NCI-H2107 treated with DMSO at 0.1 percent for 48 hours (cell line): ENCODE results near the gene KIF17.

ENCODE experiments used
- DNase-seq: peaks from one replicate; lab custom pipeline; 2025; ENCODE audit not compliant: unreplicated experiment; lab: John Stamatoyannopoulos, UW

KIF17 gene

DNA sequence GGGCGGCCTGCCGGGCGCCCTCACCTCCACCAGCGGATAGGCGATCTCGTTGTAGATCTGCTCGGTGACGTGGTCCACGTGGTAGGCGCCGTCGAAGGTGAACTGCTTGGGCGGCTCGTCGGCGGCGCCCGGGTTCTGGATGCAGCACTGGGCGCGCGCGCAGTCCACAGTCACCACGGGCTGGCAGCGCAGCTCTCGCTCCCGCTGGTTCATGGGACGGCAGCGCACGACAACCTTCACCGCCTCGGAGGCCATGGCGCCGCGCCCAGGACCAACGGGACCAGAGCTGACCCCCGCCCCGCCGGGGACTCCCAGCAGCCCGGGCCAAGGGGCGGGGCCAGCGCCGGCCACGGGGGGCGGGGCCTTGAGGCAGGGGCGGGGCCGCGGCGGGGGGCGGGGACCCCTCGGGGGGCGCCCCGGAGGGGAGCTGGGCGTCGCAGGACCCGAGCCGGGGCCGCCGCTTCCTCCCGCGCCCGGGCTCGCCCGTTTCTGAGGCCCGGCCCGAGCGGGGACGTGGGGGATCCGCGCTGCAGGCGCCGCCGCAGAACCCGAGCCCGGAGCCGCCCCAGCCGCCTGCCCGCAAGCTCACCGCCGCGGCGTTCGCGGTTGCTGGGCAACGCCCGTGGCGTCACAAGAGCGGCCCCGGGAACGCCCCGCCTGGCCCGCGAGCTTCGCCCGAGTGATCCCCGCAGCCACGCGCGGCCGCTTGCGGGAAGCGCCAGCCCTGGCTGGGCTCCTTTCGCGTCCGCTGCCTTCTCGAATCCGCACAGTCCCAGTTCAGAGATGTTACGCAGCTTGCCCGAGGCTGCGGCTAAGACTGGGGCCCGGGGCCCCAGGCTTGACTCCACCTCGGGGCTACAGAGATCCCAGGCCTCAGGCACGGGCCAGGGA lies at the start of gene KIF17:
TSS of gene KIF17 (minus strand) at position 556 of the 891 bp plus-strand sequence. CDS start at position 255, 301 bp downstream.
- no peak for DNase-seq

DNA sequence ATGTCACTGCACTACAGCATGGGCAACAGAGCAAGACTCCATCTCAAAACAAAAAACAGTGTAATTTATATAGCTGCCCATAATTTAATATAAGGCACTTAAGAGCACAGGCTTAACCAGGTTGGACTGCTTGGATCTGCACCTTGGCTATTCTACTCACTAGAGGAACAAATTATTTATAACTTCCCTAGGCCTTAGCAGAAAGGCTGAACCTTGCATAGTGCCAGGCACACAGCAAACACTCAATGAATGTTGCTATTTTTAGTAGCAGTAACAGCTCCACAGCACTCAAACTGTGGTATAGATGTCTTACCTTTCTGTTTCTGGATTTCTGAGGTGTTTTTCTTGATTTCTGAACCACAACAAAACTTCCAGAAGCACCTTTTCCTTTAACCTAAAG lies 49.5 kb upstream of the KIF17 start:
- DNase-seq = no peak

DNA sequence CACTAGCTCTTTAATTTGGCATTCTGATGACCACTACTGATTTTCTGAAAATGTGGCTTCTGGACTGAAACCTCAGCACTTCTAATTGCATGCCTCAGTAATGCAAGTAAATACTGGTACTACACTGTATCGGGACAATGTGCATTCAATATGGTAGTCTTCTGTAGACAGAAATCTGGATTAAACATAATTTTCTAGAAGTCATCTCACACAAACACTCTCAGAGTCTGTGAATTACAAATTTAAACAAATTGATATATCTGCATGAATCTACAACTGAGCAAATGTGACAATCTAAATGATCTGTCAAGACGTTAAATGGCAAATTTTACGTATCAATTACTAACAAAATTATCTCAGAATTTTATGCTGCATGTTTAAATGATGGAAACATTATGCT lies 45.6 kb upstream of the KIF17 start:
- DNase-seq = no peak

DNA sequence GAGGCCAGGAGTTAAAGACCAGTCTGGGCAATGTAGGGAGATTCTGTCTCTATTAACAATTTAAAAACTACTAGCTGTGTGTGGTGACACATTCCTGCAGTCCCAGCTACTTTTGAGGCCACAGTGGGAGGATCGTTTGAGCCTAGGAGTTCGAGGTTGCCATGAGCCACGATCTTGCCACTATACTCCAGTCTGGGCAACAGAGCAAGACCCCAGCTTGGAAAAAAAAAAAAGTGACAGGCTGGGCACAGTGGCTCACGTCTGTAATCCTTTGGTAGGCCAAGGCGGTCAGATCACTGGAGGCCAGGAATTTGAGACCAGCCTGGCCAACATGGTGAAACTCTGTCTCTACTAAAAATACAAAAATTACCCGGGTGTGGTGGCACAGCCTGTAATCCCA lies 42.5 kb upstream of the KIF17 start:
- no peak for DNase-seq

DNA sequence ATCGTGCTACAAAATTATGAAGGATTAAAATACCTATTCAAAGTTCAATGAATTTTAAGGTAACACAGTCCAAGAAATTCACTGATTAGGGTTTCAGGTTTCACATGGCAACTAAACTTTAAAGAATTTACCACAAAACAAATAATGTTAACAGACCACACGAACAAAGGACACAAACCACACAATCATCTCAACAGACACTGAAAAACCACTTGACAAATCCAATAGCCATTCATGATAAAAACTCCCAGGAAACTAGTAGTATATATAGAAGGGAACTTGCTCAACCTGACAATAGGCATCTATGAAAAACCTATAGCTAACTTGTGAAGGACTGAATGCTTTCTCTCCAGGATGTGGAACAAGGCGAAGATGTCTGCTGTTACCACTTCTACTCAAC lies 35.8 kb upstream of the KIF17 start:
- DNase-seq = peak; percentile 83

DNA sequence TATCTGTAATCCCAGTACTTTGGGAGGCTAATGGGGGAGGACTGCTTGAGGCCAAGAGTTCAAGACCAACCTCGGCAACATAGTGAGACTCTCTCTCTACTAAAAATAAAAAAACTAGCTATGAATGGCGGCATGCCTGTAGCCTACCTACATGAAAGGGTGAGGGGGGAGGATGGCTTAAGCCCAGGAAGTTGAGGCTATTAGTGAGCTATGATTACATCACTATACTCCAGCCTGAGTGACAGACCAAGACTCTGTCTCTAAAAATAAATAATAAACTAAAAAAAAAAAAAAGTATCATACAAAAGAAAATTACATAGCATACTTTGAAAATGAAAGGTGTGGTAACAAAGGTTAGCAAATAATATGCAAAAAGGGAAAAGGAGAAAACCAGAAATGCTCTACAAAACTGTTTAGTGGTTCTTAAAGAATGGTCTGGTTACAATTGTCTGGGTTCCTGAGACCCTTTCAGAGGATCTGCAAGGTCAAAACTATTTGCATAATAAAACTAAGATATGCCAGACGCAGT lies 33.7 kb upstream of the KIF17 start:
- no peak for DNase-seq

DNA sequence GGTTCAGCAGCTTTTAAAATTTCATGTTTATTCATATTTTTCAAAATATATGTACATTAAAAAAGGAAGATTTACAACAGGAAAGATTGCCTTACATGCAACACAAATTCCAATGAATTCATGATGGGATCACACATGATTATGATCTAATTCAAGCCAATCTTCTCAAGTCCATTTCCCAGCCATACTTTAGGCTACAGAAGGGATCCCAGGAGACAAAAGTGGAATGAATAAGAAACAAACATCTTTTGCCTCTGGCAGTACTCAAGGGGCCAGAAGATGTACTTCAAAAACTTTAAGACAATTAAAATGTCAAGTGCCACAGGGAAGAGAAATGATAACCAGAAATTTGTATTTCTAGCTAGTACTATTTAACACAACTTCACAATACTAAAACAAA lies 24.9 kb upstream of the KIF17 start:
- DNase-seq = no peak

DNA sequence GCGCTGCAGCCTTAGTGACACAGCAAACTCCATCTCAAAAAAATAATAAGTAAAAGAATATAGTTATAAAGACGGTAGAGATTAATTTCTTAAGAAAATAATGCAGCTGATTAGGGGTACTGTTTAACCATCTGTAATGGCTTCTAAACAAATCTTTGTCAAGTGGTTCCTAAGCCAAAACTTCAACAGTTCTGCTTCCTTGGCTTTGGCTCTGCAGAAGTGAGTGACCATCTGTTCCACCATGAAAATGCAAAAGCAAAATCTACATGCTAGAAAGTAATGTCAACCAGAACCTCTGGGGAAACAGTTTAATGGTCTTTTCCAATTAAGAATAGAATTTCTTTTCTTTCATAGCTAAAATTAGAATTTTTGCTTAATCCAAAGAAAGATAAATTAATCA lies 23.0 kb upstream of the KIF17 start:
- no peak for DNase-seq

DNA sequence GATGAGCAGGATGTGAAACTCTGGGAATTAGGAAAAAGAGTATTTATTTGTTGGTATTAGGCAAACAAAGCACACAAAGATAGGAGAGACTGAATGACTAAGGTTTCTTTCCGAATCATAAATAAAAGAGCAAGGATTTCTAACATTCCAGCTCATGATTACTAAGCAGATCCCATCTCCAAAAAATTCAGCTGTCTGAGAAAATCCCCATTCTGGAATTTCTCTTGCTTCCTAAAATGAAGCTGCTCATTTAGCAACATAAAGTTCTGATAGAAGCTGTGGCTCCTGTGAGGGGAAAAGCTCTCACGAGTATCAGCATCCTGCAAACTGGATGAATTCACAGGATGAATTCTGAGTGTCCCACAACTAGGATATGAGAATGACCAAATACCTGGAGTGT lies 21.4 kb upstream of the KIF17 start:
- no peak for DNase-seq

DNA sequence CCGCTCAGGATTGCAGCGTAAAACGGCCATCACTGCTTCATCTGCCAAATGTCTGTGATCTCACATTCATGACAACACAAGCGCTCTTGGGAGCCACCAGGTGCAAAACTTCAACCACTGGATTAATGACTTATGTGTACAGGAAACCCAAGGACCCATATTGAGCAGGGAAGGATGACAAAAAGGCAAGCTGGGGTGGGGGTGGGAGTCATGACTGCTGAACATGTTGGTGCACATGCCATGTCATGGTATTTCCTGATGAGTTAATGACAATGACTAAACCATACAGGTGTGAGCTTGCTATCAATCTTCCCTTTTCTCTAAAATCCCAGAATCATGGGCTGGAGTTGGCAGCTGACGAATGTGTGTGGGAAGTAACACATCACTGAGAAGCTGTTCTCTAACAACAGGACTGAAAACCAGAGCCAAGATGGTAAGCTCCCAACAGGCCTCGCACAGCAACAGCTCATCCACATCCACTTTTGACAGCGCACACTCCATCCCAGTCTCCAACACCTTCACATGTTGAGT lies 17.8 kb upstream of the KIF17 start:
- DNase-seq = no peak

DNA sequence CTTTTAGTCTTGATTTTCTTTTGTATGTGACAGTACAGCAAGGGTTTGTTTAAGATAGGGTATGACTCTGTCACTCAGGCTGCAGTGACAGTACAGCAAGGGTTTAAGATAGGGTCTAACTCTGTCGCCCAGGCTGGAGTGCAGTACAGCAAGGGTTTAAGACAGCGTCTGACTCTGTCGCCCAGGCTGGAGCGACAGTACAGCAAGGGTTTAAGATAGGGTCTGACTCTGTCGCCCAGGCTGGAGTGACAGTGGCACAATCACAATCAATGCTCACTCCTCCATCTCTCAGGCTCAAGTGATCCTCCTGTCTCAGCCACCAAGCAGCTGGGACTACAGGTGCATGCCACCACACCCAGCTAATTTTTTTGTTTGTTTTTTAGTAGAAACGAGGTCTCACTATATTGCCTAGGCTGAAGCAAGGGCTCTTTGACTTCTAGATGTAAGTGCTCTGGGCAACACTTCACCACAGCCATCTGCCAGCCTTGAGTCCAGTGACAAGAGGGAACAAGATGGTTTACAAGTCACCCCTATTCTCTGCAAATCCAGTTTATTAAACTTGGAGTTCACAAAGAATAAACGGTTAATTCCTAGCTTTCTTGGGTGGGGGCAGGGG lies 15.7 kb upstream of the KIF17 start:
- DNase-seq = no peak

DNA sequence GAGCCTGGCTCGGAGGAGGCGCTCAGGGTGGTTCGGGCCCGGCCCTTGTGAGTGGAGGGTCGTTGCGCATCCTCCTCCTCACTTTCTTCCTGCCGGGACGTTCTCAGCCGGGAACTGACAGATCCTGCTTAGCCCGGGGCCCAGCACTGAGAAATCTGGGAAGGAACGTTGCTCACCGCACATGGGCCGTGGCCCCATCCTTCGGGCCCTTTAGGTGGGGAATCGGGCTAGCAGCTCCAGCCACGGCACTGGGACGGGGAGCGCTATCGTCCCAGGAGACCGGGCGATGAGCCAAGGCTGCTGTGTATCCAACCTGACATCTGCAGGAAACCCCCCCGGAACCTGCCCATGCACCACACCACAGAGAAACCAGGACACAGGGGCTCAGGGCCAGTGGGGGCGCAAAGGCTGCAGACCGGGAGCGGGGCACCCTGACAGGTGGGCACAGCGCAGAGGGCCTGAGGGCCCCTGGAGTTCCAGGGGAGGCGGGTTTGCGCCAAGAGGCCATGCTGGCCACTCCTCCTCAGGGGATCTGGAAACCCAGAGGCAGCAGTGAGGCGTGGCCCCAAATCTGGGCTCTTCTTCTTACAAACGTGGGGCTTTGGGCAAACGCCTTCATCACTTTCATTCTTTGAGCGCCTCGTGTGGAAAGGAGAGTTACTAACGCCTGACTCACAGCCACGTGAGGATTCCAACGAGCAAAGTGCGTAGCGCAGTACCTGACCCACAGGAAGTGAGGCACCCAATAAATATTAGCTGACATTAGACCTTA lies 15.0 kb upstream of the KIF17 start, which contains the start of gene SH2D5:
TSS of gene SH2D5 (minus strand) at position 116 of the 772 bp plus-strand sequence. CDS start 4,659 bp downstream, outside the sequence.
- DNase-seq = peak; percentile 61

DNA sequence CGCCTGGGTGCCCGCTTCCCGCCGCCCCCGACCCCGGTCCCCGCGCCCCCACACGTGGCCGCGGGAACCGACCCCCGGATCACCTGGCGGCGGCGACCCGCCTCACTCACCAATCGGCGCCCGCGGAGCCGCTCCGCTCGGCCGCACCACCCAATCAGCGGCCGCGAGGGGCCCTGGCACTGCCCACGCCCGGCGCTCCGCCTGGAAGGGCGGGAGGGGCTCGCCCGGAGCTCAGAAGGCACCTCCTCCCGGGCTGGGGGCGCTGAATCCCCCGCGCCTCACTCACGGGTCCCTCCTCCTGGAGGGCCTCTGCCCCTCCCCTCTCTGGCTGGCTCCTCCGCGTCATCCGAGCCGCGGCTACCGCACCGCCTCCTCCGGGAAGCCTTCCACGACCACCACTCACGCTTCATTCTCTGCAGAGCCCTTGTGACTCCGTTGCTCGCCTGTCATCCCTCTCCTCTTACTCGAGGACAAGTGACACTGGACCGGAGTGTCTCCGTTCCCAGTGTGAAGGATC lies 14.3 kb upstream of the KIF17 start:
- no peak for DNase-seq

DNA sequence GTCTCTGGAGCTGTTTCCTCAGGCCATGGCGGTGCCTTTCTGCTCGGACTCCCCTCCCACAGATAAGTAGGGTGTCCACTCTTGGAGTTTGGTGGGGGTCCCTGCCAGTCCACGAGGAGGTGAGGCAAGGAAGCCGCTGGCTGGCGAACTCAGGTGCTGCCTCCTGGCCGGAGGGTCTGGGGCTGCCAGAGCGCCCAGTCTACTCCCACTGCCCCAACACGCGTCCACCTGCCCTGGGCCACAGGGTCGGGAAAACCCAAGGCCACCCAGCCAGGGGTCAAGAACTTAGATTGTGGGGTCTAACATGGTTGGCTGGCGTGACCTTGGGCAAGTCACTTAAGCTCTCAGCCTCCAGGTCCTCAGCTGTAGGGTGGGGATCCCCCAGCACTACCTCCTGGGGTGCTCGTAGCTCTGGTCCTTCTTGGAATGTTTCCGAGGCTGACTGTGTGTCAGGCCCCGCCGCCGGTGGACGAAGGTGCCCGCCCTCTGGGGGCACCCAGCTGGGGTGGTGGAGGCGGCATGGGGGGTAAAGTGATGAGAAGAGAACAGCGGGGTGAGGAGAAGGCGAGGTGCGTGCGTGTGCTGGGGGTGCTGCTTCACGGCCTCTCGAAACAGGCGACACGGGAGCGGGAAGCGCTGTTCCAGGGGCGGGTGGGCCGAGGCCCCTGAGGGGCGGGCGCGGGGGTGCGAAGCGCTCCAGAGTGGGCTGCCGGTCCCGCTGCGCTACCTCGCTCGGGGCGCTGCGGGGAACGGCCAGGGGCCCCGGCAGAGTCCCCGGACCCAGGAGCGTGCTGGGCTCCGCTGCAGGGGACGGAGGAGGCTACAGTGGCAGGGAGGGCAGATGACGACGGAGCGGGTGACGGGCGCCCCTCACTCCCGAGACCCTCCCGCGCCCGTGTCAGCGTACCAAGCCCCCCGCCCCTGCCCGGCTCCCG lies 13.5 kb upstream of the KIF17 start:
- no peak for DNase-seq

DNA sequence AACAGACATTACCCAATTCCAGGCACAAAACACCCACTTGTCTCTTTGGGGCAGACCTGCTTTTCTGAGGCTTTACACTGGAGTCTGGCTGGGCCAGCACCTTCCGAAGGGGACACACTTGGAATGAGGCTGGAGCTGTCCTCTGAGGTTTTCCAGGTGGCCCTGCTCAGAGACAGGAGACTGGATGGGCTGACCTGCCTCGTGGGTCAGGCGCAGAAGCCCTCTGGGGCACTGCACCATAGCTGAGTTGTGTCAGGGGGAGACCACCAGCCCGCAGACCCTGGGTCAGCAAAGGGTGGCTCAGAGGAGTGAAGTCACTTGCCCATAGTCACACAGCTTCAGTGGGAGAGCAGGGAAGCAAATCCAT lies 12.9 kb upstream of the KIF17 start:
- no peak for DNase-seq

DNA sequence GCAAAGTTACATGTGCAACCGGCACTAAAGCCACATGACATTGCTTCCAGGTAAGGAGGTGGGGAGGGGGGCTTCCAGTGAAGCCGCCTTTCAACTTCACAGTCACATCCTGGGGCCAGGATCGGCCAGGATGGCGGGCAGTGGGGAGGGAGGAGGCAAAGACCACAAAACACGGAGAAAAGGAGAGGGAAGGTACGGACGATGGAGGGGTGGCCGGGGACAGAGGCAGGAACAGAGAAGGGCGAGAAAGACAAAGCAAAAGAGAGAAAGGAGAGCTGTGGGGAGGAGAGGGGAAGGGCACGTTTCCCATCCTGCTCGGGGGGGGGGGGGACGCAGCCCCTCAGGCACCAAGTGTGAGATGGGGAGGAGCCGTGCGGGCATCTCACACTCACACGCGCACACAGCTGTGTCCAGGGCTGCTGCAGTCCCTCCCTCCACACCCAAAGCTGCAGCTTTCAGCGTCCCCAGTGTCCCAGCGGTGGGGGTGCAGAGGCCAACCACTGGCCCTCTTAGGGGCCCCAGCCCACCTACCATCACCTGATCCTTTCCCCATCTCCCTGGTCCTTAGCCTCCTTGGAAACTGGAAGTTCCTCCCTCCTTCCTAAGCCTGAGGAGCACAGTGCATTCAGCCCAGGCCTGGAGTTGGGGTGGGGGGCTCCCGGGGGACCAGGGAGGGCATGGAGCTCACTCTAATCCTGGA lies 12.3 kb upstream of the KIF17 start:
- no peak for DNase-seq

DNA sequence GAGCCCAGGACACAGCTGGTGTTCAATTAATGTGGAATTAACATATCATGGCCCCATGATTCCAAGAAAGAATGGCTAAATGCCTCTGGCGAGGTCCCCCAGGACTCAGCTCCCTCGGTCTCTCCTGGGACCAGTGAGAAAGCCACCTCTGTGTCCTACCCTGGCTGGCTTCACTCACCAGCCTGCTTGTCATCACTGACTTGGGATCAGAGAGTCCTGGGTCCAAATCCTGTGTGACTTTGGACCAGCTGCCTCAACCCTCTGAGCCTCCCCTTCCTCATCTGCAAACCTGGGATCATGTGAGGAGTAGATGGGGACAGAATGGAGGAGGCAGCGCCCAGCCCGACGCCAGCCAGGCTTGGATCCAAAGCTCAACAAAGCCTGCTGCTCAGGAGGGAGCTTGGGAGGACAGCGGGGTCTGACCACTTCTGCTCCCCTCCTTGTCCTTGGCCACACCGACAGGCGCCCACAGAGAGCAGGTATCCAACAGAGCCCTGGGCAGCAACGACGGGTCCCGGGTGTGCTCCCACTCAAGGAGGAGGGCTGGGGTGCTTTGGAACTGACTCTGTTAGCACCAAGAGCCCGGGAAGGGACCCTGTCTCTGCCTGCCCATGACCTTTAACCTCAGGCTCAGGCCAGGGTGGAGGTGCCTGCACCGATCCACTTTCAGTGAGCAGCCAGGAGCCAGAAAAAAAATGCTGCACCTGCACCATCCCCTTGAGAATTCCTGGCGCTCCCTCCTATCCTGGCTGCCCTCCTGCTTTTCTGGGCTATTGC lies 11.5 kb upstream of the KIF17 start:
- peak; percentile 22 for DNase-seq

DNA sequence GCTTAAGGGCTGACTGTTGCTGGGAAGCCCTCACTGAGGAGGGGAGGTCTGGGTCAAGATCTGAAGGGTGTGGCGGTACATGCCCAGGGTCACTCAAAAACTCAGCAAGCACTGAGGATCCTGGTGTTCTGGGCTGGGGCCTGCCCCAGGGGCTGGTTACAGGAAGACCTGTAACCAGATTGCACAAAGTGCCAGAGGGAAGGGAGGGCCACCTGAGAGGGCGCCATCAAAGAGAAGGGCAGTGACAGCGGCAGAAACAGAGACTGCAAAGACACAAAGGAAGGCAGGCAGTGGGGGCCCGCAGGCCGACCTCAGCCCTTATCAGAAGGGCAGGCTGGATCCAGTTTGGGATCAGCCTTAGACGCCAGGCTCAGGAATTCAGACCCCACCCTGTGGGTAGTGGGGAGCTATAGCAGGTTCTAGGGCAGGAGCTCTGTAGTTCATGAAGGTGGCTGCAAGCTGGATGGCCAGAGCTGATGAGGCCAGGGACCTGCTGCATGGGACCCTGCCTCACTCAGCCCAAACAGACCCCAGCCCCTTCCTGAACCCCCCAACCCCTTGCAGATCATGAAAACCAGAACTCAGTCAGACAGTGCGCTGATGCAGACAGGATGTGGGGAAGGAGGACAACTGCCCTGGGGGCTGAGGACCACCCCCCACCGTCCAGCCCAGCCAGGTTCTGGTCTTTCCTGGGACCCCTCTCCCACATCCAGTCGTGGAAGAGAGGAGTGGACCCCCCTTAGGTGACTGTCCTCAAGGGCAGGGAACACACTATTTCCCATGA lies 10.8 kb upstream of the KIF17 start:
- DNase-seq = no peak
